OCI-M1 (cell line): Measurements from ENCODE around the gene BACE2.
"Not testable (repeated sequence)": the region's sequence is repeated elsewhere in the genome, so short reads cannot be mapped to it uniquely, and the experiment has no call there.

Experiments used
- DNase-seq: peaks from one replicate; lab custom pipeline; 2025; lab: John Stamatoyannopoulos, UW

Gene BACE2

GRCh38 chr21:41215856-41216408 lies 48.0 kb downstream of the BACE2 start:
- DNase-seq = no peak

- DNase-seq = no peak
Observed at GRCh38 chr21:41216486-41216885, 48.5 kb downstream of the BACE2 start.

- DNase-seq = peak; percentile 26
Observed at GRCh38 chr21:41217671-41218385, 49.9 kb downstream of the BACE2 start.

- DNase-seq = no peak
Observed at GRCh38 chr21:41219498-41220207, 51.7 kb downstream of the BACE2 start.

- no peak for DNase-seq
Observed at GRCh38 chr21:41220208-41220733, 52.3 kb downstream of the BACE2 start.

GRCh38 chr21:41222247-41223068 lies 54.5 kb downstream of the BACE2 start:
- DNase-seq = no peak

GRCh38 chr21:41226853-41227252 lies 58.9 kb downstream of the BACE2 start:
- DNase-seq = no peak

- DNase-seq = no peak
Observed at GRCh38 chr21:41227357-41228005, 59.5 kb downstream of the BACE2 start.

- peak; percentile 5 for DNase-seq
Observed at GRCh38 chr21:41228006-41228370, 60.0 kb downstream of the BACE2 start.

- no peak for DNase-seq
Observed at GRCh38 chr21:41228492-41228891, 60.5 kb downstream of the BACE2 start.

- DNase-seq = no peak
Observed at GRCh38 chr21:41228958-41229357, 61.0 kb downstream of the BACE2 start.

- DNase-seq = no peak
Observed at GRCh38 chr21:41229509-41230248, 61.7 kb downstream of the BACE2 start.

GRCh38 chr21:41230497-41230896 lies 62.5 kb downstream of the BACE2 start:
- DNase-seq = no peak

- DNase-seq = no peak
Observed at GRCh38 chr21:41231060-41231459, 63.1 kb downstream of the BACE2 start.

- DNase-seq = no peak
Observed at GRCh38 chr21:41232013-41232412, 64.1 kb downstream of the BACE2 start.

- DNase-seq = no peak
Observed at GRCh38 chr21:41233916-41234315, 66.0 kb downstream of the BACE2 start.

- DNase-seq = no peak
Observed at GRCh38 chr21:41234569-41234968, 66.6 kb downstream of the BACE2 start.

- DNase-seq = no peak
Observed at GRCh38 chr21:41235201-41235600, 67.2 kb downstream of the BACE2 start.

- no peak for DNase-seq
Observed at GRCh38 chr21:41236352-41236973, 68.5 kb downstream of the BACE2 start.

- not testable (repeated sequence) for DNase-seq
Observed at GRCh38 chr21:41238081-41238796, 70.3 kb downstream of the BACE2 start.
